Islet precursor cell (in vitro differentiated cells): ENCODE results near the gene MARS1.
"Not testable (repeated sequence)": the region's sequence is repeated elsewhere in the genome, so short reads cannot be mapped to it uniquely, and the experiment has no call there.

Experiments
- DNase-seq: peaks from one replicate; pipeline ENCODE4 v3.0.0-alpha.2; 2018

The MARS1 gene

GRCh38 chr12:57487597-57488401 lies at the start of gene MARS1:
Gene MARS1, plus strand, starts transcription at chr12:57488068. Its CDS starts 23 bp downstream, at chr12:57488091.
- peak; percentile 98 for DNase-seq

- no peak for DNase-seq
Observed at GRCh38 chr12:57438400-57438799, 49.5 kb upstream of the MARS1 start.

DNA sequence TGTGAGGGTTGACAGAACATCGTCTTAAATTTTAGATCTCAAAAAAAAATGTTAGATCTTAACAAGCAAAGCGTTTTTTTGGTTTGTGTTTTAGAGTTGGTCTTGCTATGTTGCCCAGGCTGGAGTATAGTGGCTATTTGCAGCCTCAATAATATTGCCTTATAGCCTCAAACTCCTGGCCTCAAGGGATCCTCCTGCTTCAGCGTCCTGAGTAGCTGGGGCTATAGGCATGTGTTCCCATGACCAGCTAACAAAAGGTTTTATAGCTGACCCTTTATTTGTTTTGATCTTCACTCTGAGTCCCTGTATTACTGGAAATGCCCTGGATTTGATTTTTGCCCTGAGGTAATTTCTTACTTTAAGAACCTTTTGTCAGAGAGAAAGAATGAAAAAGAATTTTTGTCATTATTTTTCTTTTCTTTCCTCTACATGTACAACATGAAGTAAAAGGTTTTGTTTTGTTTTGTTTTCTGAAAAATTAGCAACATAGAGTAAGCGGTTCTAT lies 48.1 kb upstream of the MARS1 start:
- no peak for DNase-seq

DNA sequence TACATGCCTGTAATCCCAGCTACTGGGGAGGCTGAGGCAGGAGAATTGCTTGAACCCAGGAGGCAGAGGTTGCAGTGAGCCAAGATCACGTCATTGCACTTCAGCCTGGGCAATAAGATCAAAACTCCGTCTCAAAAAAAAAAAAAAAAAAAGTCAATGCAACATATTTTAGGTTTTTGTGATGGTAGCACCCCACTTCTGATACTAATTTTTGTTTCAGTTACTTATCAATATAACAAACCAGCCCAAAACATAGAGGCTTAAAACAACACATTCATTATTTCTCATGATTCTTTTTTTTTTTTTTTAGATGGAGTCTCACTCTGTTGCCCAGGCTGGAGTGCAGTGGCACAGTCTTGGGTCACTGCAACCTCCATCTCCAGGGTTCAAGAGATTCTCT lies 46.5 kb upstream of the MARS1 start:
- DNase-seq: not testable (repeated sequence)

DNA sequence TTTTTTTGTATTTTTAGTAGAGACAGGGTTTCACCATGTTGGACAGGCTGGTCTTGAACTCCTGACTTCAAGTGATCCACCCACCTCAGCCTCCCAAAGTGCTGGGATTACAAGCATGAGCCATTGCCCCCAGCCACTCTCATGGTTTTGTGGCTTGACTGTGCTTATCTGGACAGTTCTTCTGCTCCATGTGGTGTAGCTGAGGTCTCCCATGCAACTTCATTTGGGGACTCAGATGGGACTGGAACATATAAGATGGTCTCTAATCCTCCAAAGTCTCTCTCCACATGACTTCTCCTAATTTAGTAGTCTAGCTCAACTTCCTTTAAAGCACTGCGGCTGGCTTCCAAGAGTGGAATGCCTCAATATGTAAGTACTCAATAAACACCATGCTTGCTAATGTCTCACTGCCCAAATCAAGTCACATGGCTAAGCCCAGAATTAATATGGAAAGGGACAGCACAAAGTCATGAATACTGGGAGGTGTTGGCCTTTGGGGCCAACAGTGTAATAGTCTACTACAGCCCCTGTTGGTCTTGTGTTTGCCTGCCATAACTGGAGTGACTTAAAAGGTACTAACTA lies 45.9 kb upstream of the MARS1 start:
- no peak for DNase-seq

DNA sequence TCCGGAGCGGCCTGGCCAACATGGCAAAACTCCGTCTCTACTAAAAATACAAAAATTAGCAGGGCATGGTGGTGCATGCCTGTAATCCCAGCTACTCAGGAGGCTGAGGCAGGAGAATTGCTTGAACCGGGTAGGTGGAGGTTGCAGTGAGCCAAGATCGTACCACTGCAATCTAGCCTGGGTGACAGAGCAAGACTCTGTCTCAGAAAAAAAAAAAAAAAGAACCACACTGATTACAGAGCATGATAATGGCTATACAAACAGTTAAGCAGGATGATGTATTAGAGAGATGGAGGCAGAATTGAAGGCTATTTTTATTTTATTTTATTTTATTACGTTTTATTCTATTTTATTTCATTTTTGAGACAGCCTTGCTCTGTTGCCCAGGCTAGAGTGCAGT lies 43.5 kb upstream of the MARS1 start:
- DNase-seq: not testable (repeated sequence)

GRCh38 chr12:57444744-57445143 lies 43.1 kb upstream of the MARS1 start:
- no peak for DNase-seq

GRCh38 chr12:57446292-57446960 lies 41.4 kb upstream of the MARS1 start:
- no peak for DNase-seq

DNA sequence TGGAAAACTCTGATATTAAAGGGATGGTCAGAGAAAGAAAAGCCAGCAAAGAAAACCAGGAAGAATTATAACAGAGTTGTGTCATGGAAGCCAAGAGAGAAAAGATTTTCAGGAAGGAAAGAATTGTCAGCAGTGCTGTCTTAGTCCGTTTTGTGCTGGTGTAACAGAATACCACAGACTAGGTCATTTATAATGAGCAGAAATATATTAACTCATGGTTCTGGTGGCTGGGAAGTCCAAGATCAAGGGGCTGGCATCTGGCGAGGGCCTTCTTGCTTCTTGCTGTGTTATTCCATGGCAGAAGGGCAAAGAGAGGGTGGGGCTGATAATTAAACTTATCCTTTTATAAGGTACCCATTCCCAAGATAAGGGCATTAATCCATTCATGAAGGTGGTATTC lies 39.2 kb upstream of the MARS1 start:
- DNase-seq: no peak

- DNase-seq: no peak
Observed at GRCh38 chr12:57449375-57449774, 38.5 kb upstream of the MARS1 start.

DNA sequence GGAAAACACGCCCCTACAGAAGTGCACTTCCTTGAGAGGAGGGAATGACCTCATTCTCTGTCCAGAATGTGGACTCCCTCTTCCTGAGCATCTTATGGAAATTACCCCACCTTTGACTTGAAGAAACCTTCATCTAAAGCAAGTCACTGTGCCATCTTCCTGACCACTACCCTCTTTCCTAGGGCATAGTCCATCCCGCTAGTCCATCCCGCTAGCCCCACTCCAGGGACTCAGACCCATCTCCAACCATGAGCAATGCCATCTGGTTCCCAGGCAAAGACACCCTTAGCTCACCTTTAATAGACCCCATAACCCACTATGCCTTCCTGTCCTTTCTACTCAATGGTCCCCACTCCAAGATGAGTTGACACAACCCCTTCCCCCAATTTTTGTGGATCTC lies 37.8 kb upstream of the MARS1 start:
- no peak for DNase-seq

DNA sequence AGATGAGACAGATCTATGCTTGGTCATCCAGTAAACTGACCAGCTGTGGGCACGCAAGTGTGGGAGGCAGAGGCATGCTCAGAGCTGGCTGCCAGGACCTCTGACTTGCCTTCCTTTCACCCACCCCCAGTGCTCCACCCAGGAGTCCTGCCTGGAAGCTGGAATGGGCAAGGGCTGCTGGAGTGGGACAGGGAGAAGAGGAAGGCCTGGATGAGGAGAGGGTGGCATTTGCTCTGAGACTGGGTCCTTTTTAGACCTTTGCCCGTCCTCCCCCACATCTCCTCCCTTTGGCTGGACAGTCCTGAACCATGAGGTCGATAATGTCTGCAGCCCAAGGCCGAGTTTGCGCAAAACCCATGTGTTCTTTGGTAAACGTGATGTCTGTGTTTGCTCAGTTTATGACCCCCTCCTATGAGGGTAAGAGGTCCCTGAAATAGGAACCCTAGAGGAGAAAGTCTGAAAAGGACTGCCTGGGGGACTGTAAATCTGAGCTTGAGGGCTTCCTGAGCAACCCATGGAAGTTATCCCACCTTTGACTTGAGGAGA lies 36.6 kb upstream of the MARS1 start:
- DNase-seq: no peak

- peak; percentile 92 for DNase-seq
Observed at GRCh38 chr12:57452181-57452936, 35.5 kb upstream of the MARS1 start.

- peak; percentile 95 for DNase-seq
Observed at GRCh38 chr12:57452937-57453509, 34.8 kb upstream of the MARS1 start.

DNA sequence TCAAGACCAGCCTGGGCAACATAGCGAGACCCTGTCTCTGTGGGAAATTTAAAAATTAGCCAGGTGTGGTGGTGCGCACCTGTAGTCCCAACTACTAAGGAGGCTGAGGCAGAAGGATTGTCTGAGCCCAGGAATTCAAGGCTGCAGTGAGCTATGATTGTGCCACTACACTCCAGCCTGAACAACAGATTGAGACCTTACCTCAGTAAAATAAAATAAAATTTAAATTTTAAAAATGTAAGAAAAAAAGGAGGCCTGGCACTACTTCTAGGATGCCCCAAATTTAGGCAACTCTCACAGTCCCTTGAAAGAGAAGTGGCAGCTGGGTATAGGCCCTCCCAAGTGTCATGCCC lies 33.7 kb upstream of the MARS1 start:
- DNase-seq: no peak

DNA sequence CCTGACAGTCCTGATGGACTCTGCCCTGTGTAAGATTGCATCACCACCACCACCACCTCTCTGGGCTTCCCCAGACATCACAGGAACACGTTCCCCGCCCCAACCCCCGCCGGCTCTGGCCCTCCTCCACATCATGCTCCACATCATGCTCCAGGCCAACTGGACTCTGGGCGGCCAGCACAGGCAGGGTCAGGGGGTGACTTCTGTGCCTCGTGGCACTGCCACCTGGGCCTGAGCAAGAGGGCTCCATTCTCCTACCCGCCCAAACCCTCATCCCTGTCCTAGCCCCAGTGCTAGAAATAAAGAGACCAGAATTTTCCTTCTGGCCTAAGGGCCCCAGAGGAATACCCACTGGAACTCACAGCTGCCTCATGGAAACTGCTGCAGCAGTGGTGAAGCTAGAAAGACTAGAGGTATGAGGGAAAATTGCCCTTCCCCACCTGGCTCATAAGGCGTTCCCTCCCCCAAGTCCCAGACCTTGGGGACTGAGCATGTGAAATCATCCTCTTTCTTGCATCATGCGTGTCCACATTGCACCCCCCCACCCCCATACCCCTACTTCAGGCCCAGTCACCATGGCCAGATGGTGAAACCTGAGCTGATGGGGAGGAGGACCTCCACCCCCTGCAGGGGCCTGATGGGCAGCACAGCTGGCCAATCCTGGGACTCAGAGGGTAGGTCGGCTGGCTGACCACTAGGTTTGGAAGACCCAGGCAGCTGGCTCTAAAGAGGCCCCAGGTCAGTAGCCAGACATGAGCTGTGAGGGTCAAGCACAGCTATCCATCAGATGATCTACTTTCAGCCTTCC lies 33.1 kb upstream of the MARS1 start, which contains the start of gene INHBE:
Gene INHBE (plus strand): TSS at position 742 of the 808 bp plus-strand sequence. CDS start 230 bp downstream, outside the sequence.
- peak; percentile 80 for DNase-seq

DNA sequence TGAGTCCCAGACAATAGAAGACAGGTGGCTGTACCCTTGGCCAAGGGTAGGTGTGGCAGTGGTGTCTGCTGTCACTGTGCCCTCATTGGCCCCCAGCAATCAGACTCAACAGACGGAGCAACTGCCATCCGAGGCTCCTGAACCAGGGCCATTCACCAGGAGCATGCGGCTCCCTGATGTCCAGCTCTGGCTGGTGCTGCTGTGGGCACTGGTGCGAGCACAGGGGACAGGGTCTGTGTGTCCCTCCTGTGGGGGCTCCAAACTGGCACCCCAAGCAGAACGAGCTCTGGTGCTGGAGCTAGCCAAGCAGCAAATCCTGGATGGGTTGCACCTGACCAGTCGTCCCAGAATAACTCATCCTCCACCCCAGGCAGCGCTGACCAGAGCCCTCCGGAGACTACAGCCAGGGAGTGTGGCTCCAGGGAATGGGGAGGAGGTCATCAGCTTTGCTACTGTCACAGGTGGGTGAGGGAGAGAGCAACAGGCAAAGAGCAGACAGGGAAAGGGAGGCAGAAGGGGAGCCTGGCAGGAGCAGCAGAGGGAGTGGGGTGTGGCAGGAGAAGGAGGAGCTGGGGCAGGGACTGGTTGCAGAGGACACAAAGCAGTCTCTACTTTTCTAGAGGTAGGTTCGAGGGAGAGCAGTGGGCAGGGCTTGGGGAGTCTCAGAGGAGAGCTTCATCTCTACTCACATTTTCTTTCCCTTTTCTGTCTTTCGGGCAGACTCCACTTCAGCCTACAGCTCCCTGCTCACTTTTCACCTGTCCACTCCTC lies 32.3 kb upstream of the MARS1 start:
- no peak for DNase-seq

DNA sequence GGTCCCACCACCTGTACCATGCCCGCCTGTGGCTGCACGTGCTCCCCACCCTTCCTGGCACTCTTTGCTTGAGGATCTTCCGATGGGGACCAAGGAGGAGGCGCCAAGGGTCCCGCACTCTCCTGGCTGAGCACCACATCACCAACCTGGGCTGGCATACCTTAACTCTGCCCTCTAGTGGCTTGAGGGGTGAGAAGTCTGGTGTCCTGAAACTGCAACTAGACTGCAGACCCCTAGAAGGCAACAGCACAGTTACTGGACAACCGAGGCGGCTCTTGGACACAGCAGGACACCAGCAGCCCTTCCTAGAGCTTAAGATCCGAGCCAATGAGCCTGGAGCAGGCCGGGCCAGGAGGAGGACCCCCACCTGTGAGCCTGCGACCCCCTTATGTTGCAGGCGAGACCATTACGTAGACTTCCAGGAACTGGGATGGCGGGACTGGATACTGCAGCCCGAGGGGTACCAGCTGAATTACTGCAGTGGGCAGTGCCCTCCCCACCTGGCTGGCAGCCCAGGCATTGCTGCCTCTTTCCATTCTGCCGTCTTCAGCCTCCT lies 31.6 kb upstream of the MARS1 start:
- DNase-seq: peak; percentile 93

GRCh38 chr12:57456737-57457490 lies 31.0 kb upstream of the MARS1 start:
- DNase-seq: peak; percentile 48

DNA sequence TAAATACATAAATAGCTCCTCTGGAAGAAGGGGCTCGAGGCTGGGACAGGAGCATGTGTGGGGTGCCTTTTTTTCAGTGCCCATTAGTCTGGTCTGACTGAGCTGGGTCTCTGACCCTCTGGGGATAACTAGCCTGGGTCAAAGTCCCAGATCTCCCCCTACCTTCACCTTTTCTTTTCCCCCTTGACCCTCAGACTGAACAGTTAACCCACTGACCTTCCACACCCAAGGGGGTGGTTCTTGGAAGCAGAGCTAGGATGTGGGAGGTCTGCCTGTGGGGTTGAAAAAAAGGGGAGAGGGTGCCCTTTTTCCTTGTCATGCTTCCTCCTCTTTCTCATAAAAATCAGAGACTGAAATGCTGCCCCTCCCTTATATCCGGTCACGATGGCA lies 29.2 kb upstream of the MARS1 start:
- DNase-seq: no peak
